ENCODE results near the gene LIX1L.

The LIX1L gene

DNA sequence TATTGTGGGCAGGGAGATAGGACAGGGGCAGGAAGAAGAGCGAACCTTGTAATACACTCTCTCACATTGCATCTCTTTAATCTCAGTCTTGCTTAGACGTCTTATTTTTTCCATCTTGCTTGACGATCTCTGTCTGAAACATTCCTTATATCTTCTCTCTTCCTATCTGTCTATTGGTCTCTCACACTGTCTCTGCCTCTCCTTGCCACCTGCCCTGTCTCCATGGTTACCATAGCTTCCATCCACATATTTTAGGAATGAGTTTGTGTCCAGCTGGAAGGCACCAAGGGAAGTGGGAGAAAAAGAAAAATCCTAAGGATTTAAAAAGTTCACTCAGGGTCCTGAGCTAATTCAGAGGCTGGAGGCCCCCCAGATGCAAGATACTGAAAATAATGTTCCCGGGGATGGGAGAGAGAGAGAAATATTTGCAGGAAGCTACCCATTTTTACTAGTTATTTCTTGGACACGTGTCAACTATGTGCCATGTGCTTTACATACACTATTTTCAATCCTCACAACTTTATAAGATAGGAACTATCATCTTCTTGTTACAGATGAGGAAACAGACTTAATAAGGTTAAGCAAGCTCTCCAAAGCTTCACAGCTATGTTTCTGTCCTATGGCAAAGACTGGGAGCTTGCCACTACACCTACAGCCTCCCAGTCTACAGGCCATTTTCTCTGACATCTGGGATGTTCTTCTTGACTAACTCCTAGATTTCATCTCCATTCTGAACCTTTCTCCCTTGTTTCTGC lies 5.6 kb upstream of the LIX1L start:
- DNase-seq (ENCODE audit: low read depth), result no peak

DNA sequence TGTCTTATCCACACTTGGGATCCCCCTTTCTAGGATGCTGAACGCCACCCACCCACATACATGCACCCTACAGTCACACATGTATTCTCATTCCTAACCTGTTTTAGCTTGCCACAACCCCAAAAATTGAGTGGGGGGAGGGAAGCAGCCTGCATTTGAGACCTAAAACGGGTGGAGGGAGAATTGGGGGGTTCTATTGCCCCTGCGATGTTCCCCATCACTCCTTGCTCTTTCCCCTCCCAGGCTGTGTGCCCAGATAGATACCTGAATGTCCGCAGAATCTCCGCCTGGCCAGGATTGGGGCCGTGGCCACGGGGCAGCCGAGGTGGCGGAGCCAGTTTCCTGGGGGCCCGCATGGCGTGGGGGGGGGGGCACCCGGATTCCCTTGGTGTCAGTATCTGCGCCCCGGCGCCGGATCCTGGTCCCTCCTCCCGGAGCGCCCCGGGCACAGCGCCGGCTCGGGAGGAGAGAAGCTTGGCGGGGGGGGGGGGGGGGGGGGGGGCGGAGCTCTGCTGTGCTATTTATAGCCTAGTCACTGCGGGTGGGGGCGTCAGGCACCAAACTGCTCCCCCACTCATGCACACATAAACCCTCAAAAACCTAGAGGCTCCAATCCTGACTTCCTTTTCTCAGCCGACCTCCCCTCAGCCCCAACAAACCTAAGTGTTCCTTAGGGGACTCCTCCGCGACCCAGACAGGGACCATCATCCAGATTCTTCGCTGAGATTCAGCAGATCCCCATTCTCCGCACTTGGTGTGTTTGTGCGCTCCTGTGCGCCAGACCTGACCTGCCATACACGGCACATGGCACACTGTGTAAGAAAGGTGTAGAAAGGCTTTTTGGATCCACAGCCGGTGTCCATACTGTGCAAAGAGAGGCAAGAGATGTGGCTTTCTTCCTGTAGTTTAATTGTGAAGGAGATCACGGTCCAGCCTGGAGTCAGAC lies 4.6 kb upstream of the LIX1L start:
- no peak for DNase-seq (ENCODE audit: low read depth)

GRCh38 chr1:145961425-145962156 lies 3.8 kb upstream of the LIX1L start:
- no peak for DNase-seq (ENCODE audit: low read depth)

DNA sequence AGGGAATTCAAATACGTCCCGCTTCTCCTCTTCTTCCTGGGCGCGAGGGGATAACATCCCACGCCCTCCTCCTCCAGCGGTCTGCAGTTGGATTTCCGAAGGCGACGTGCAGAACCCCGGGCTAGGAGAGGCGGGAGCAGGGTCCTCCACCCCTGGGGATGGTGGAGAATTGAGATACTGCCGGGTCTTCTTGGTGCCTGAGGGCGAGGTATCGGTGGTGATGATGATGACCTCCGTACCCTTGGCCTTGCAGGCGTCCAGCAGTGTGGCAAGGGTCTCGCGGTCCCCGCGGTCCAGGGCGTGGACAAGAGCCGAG lies 3.2 kb upstream of the LIX1L start:
- no peak for DNase-seq (ENCODE audit: low read depth)

DNA sequence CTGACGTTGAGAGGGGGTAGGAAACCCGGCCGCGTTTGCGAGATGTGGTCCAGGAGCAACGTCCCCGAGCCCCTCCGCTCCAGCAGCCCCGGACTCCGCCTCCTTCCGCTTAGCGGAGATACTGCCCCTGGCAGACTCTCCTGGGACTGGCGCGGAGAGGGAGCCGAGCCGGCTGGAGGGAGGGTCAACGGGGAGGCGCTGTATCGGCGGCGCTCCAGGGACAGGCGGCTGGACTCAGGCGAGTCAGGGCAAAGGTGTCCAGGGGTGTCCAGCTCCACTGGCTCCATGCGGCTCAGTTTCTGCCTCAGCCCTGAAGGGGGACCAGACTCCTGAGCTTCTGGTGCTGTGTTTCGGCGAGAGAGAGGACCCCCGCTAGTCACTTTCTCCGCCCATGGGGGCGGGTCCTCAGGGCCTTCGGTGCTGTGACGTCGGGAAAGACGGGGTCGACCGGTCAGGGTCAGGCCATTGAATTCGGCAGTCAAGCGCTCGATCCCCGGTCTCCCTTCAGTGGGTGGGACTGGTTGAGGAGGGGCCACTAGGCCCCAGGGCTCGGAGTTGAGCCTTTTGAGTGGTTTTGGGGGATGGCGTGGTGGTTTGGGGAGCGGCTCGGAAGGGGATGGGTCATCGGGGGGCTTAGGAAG lies 2.8 kb upstream of the LIX1L start:
- DNase-seq (ENCODE audit: low read depth), result no peak

DNA sequence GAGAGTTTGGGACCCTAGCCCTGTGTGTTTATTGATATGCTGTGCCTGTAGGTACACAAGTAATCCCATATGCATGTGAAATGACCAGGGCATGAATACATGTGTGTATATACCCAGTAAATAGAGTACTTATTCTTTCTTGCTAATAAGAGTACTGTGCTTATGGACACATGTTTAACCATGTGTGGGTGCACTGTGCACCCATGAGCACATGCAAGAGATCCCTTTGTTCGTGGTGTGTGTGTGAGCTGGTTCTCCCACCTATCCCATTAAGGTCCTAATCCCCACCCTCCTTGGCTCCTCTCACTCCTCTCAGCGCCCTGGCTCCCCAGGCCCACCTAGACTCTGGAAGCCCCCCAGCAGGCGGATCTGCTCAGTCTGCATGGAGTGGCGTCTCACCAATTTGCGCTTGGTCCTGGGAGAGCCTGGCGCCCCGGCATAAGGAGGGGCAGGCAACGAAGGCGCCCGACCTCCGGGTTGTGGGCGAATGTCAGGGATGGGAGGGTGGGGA lies 2.2 kb upstream of the LIX1L start:
- DNase-seq (ENCODE audit: low read depth), result no peak

GRCh38 chr1:145959333-145959732 lies 1.5 kb upstream of the LIX1L start:
- DNase-seq (ENCODE audit: low read depth), result no peak

DNA sequence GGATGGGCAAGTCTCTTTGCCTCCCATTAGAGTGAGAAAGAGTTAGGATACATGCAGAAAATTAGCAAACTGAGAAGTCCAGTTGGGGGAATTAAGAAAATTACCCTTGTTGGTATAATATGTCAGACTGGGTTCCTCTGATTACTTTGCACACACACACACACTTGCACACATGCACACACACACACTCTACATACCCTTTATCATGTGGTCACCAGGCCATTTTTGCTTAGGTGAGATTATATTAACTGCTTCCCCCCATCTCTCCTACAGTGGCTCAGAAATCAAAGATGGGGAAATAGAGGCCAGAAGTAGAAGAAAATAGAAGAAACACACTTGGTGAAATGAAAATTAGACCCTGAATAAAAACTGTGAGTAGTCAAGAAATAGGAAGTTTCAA lies 917 bp upstream of the LIX1L start:
- DNase-seq (ENCODE audit: low read depth), result no peak

- DNase-seq (ENCODE audit: low read depth), result no peak
Measured at GRCh38 chr1:145956781-145957442, 905 bp downstream of the LIX1L start.

DNA sequence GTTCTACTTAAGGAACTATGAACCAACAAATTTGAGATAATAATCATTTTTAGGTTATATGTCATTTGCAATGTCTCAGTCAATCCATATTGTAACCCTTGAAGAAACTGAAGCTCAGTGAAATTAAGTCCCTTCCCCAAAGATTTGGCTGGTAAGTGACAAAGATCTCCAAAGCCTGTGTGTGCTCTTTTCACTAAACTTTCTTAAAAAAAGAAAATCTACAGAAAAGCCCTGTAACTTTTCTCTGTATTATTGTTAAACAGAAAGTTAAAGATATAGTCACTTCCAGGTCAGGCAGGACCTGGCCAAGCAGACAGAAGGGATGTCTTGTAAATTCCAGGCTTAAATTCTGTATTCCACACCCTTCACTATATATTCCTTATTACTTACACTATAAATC lies 1.5 kb downstream of the LIX1L start:
- DNase-seq (ENCODE audit: low read depth), result no peak

DNA sequence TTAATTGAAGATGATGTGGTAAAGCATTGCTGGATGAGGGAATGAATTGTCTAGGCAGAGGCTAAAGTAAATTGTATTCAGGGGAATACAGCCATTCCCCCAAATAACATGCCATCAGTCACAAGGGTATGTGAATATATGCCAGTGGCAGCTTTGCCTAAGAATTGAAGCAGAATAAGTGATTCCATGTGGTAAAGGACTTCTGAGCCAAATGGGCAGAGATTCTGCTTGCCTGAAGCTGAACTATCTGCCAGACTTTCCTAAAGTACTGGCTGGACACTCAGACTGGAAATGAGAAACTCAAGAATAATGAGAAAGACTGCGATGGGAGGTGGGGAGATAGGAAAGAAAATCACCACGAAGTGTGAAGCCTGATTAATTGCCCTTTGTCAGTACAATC lies 2.4 kb downstream of the LIX1L start:
- no peak for DNase-seq (ENCODE audit: low read depth)

- DNase-seq (ENCODE audit: low read depth), result no peak
Measured at GRCh38 chr1:145953861-145954260, 4.0 kb downstream of the LIX1L start.

- no peak for DNase-seq (ENCODE audit: low read depth)
Measured at GRCh38 chr1:145952903-145953302, 4.9 kb downstream of the LIX1L start.

GRCh38 chr1:145951526-145951925 lies 6.3 kb downstream of the LIX1L start:
- DNase-seq (ENCODE audit: low read depth), result no peak

GRCh38 chr1:145949219-145949618 lies 8.6 kb downstream of the LIX1L start:
- DNase-seq (ENCODE audit: low read depth), result no peak

DNA sequence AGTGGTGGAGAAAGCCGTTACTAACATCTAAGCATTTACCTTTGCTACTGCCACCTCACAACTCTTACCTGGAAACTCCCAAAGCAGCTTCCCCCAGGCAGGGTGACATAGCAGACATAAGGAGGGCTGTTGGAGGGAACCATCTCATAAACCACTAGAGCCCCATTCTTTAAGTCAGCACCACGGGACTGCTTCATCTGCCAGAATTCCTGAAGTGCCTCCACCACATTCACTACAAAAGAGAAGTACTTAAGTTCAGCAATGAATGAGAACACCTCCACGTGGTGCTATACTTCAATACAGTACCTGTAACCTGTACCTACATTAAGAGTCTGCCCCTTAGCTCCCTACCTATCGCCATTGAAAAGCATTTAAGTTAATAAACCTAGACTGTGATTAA lies 10.3 kb downstream of the LIX1L start:
- no peak for DNase-seq (ENCODE audit: low read depth)

DNA sequence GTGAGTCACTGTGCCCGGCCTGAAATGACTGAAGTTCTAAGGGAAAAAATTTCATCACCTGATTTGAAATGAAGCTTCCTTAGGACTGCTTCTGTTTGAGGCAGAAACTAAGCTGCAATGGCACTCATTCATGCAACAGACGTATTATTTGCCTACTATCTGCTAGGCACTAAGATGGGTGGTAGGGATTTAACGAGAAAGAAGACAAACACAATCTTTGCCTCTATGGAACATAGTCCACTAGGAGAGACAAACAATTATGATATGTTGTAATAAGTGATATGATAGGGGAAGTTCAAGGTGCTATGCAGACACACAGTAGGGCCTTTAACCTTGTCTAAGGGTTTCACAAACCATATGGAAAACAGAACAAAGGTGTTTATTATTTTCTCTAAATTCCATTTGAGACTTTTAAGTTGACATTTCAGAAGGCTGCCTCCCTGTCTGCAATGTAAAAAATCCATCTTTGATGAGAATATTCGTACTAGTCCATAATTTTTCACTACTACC lies 11.3 kb downstream of the LIX1L start:
- DNase-seq (ENCODE audit: low read depth), result no peak

- DNase-seq (ENCODE audit: low read depth), result no peak
Measured at GRCh38 chr1:145944532-145944931, 13.3 kb downstream of the LIX1L start.

GRCh38 chr1:145942871-145943270 lies 14.9 kb downstream of the LIX1L start:
- DNase-seq (ENCODE audit: low read depth), result no peak

DNA sequence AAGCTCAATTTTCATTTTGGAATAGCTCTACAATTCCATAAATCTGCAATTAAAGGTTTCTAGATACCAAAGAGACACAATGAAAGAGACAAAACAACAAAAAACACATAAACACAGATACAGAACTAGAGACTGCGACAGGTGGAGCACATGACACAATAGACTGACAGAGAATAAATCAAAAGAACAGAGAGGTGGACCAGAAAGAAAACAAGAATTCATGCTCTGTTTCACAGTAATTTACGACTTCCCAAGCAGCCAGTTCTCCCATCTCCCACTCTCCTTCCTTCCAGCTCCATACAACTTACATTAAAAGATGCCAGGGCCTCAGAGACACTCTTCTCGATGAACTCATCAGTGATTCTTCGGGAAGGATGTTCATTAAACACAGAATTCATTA lies 15.4 kb downstream of the LIX1L start:
- no peak for DNase-seq (ENCODE audit: low read depth)

GRCh38 chr1:145937436-145937835 lies 20.4 kb downstream of the LIX1L start:
- DNase-seq (ENCODE audit: low read depth), result no peak

Data from stimulated activated CD8-positive, alpha-beta memory T cell treated with anti-CD3 and anti-CD28 coated beads, Interleukin-15, amount 100 ng/mL, for 24 hours (primary cell).